HG02642 (cell line): ENCODE measurements around the gene PARD3B.

Experiments used
- ATAC-seq: cut with Tn5 transposase; IDR thresholded peaks from one replicate; pipeline ENCODE4 v1.9.1; 2021; ENCODE audit warnings: mild to moderate bottlenecking; ENCODE audit not compliant: unreplicated experiment, poor library complexity

Gene PARD3B

GRCh38 chr2:205405194-205405593, 859.9 kb downstream of the PARD3B start:
- no peak for ATAC-seq

- no peak for ATAC-seq
Observed at GRCh38 chr2:205405752-205406151, 860.5 kb downstream of the PARD3B start.

GRCh38 chr2:205407984-205408383, 862.7 kb downstream of the PARD3B start:
- no peak for ATAC-seq

- no peak for ATAC-seq
Observed at GRCh38 chr2:205408696-205409095, 863.4 kb downstream of the PARD3B start.

GRCh38 chr2:205409411-205409810, 864.1 kb downstream of the PARD3B start:
- no peak for ATAC-seq

- no peak for ATAC-seq
Observed at GRCh38 chr2:205411558-205411957, 866.3 kb downstream of the PARD3B start.

GRCh38 chr2:205424326-205424725, 879.1 kb downstream of the PARD3B start:
- no peak for ATAC-seq

GRCh38 chr2:205425102-205425501, 879.8 kb downstream of the PARD3B start:
- no peak for ATAC-seq

GRCh38 chr2:205427112-205427511, 881.8 kb downstream of the PARD3B start:
- ATAC-seq, result no peak

- no peak for ATAC-seq
Observed at GRCh38 chr2:205428811-205429210, 883.5 kb downstream of the PARD3B start.

- no peak for ATAC-seq
Observed at GRCh38 chr2:205435970-205436369, 890.7 kb downstream of the PARD3B start.

GRCh38 chr2:205438241-205438640, 893.0 kb downstream of the PARD3B start:
- no peak for ATAC-seq

- ATAC-seq, result no peak
Observed at GRCh38 chr2:205439621-205440020, 894.3 kb downstream of the PARD3B start.

- no peak for ATAC-seq
Observed at GRCh38 chr2:205441524-205441923, 896.2 kb downstream of the PARD3B start.

- no peak for ATAC-seq
Observed at GRCh38 chr2:205448189-205448588, 902.9 kb downstream of the PARD3B start.

GRCh38 chr2:205451901-205452512, 906.7 kb downstream of the PARD3B start:
- no peak for ATAC-seq

GRCh38 chr2:205453202-205453601, 907.9 kb downstream of the PARD3B start:
- no peak for ATAC-seq

- no peak for ATAC-seq
Observed at GRCh38 chr2:205456682-205457081, 911.4 kb downstream of the PARD3B start.

- ATAC-seq, result no peak
Observed at GRCh38 chr2:205460217-205460616, 914.9 kb downstream of the PARD3B start.

GRCh38 chr2:205461169-205461568, 915.9 kb downstream of the PARD3B start:
- ATAC-seq, result no peak

GRCh38 chr2:205461678-205462665, 916.7 kb downstream of the PARD3B start:
- ATAC-seq, result no peak
